NCI-H2227 (cell line): ENCODE results near the gene SUPV3L1.

ENCODE experiments used
- DNase-seq: peaks from one replicate; lab custom pipeline; 2025; ENCODE audit not compliant: unreplicated experiment; lab: John Stamatoyannopoulos, UW

Gene SUPV3L1

GRCh38 chr10:69201045-69201444, 21.0 kb downstream of the SUPV3L1 start:
- DNase-seq = no peak

- DNase-seq = no peak
Observed at GRCh38 chr10:69202332-69202731, 22.3 kb downstream of the SUPV3L1 start.

GRCh38 chr10:69208761-69209160, 28.7 kb downstream of the SUPV3L1 start:
- no peak for DNase-seq

GRCh38 chr10:69209787-69210484, 29.9 kb downstream of the SUPV3L1 start:
- DNase-seq = no peak

GRCh38 chr10:69211104-69211503, 31.1 kb downstream of the SUPV3L1 start:
- no peak for DNase-seq

- DNase-seq = no peak
Observed at GRCh38 chr10:69211524-69211923, 31.5 kb downstream of the SUPV3L1 start.

- no peak for DNase-seq
Observed at GRCh38 chr10:69213591-69214311, 33.7 kb downstream of the SUPV3L1 start.

- no peak for DNase-seq
Observed at GRCh38 chr10:69214666-69215131, 34.7 kb downstream of the SUPV3L1 start.

GRCh38 chr10:69215405-69216171, 35.6 kb downstream of the SUPV3L1 start:
- DNase-seq = no peak

- DNase-seq = no peak
Observed at GRCh38 chr10:69216577-69217118, 36.6 kb downstream of the SUPV3L1 start.

GRCh38 chr10:69217119-69217754, 37.2 kb downstream of the SUPV3L1 start:
- DNase-seq = no peak

GRCh38 chr10:69218831-69219230, 38.8 kb downstream of the SUPV3L1 start:
- DNase-seq = no peak

- no peak for DNase-seq
Observed at GRCh38 chr10:69220041-69220451, 40.0 kb downstream of the SUPV3L1 start, which contains the start of gene HKDC1. Gene HKDC1, plus strand, starts transcription at chr10:69220332. Its CDS starts 104 bp downstream, at chr10:69220436.

GRCh38 chr10:69220507-69220906, 40.5 kb downstream of the SUPV3L1 start:
- DNase-seq = no peak

- peak; percentile 15 for DNase-seq
Observed at GRCh38 chr10:69222157-69223027, 42.4 kb downstream of the SUPV3L1 start.

- no peak for DNase-seq
Observed at GRCh38 chr10:69223028-69223342, 43.0 kb downstream of the SUPV3L1 start.

- no peak for DNase-seq
Observed at GRCh38 chr10:69224862-69225657, 45.0 kb downstream of the SUPV3L1 start.

GRCh38 chr10:69225681-69226080, 45.6 kb downstream of the SUPV3L1 start:
- DNase-seq = no peak

GRCh38 chr10:69226919-69227450, 47.0 kb downstream of the SUPV3L1 start:
- no peak for DNase-seq
